ENCODE measurements around the gene TUBAL3.
A peak's percentile ranks its signal among the peaks of the same experiment; 100 is the strongest.

TUBAL3 gene

GRCh38 chr10:5440206-5440605, 35.6 kb upstream of the TUBAL3 start:
- no peak for ATAC-seq
- TF ChIP-seq POU6F1 (CRISPR knock-in tag; IDR thresholded peaks at IDR 0.05; ENCODE audit: borderline replicate concordance, low read depth) = no peak
- TF ChIP-seq ESRRG (CRISPR knock-in tag; IDR thresholded peaks at IDR 0.05) = no peak
- TF ChIP-seq ARNTL (CRISPR knock-in tag; IDR thresholded peaks at IDR 0.05; ENCODE audit: borderline replicate concordance, low read depth) = no peak
- TF ChIP-seq PPARA (CRISPR knock-in tag; IDR thresholded peaks at IDR 0.05; ENCODE audit: borderline replicate concordance) = no peak
- no peak for TF ChIP-seq ISL1 (CRISPR knock-in tag; IDR thresholded peaks at IDR 0.05)
- no peak for TF ChIP-seq CSRNP3 (CRISPR knock-in tag; IDR thresholded peaks at IDR 0.05)
- no peak for TF ChIP-seq PATZ1 (CRISPR knock-in tag; IDR thresholded peaks at IDR 0.05; ENCODE audit: borderline replicate concordance)
- no peak for TF ChIP-seq TOX (CRISPR knock-in tag; IDR thresholded peaks at IDR 0.05; ENCODE audit: borderline replicate concordance)
- TF ChIP-seq TSHZ2 (CRISPR knock-in tag; IDR thresholded peaks at IDR 0.05) = no peak
- TF ChIP-seq SNAI2 (CRISPR knock-in tag; IDR thresholded peaks at IDR 0.05) = no peak
- TF ChIP-seq TCF4 (CRISPR knock-in tag; IDR thresholded peaks at IDR 0.05; ENCODE audit: borderline replicate concordance) = no peak

GRCh38 chr10:5435328-5435727, 30.7 kb upstream of the TUBAL3 start:
- no peak for ATAC-seq
- TF ChIP-seq TSHZ2 (CRISPR knock-in tag; IDR thresholded peaks at IDR 0.05) (no peak), OSR1 (CRISPR knock-in tag; IDR thresholded peaks at IDR 0.05) (no peak), CSDC2 (CRISPR knock-in tag; IDR thresholded peaks at IDR 0.05) (no peak), ZNF565 (CRISPR knock-in tag; conservative IDR thresholded peaks at IDR 0.05; ENCODE audit: low read depth) (no peak), TOX (CRISPR knock-in tag; IDR thresholded peaks at IDR 0.05; ENCODE audit: borderline replicate concordance) (no peak), ZNF8 (CRISPR knock-in tag; IDR thresholded peaks at IDR 0.05) (no peak), ARNTL (CRISPR knock-in tag; IDR thresholded peaks at IDR 0.05; ENCODE audit: borderline replicate concordance, low read depth) (no peak), RARB (CRISPR knock-in tag; IDR thresholded peaks at IDR 0.05) (no peak), BACH2 (CRISPR knock-in tag; IDR thresholded peaks at IDR 0.05; ENCODE audit: borderline replicate concordance) (no peak)

GRCh38 chr10:5434017-5434753, 29.6 kb upstream of the TUBAL3 start:
- peak; percentile 97 for ATAC-seq
- TF ChIP-seq ZFP3 (CRISPR knock-in tag; IDR thresholded peaks at IDR 0.05) (no peak), ZNF8 (CRISPR knock-in tag; IDR thresholded peaks at IDR 0.05) (no peak), PATZ1 (CRISPR knock-in tag; IDR thresholded peaks at IDR 0.05; ENCODE audit: borderline replicate concordance) (no peak), ISL1 (CRISPR knock-in tag; IDR thresholded peaks at IDR 0.05) (no peak), ESRRG (CRISPR knock-in tag; IDR thresholded peaks at IDR 0.05) (no peak), POU6F1 (CRISPR knock-in tag; IDR thresholded peaks at IDR 0.05; ENCODE audit: borderline replicate concordance, low read depth) (no peak), ZFP30 (CRISPR knock-in tag; IDR thresholded peaks at IDR 0.05) (no peak), TOX (CRISPR knock-in tag; IDR thresholded peaks at IDR 0.05; ENCODE audit: borderline replicate concordance) (no peak)

All from SK-N-SH treated with all-trans-retinoic acid at 6 μM for 48 hours (cell line).